AG04450 (cell line): ENCODE data around the gene ITPR1. TPM values are rescaled to one million over a fixed set of nuclear protein-coding genes. Genes with fewer than 3 reads are reported as not detected.

Experiments used
- CTCF ChIA-PET: fragments of 300-600, 350-600 bp; formaldehyde crosslinking; extraction: SDS; loops from one replicate; lab custom pipeline; 2022; ENCODE audit warnings: antibody characterized with exemption, inconsistent platforms; lab: Charles Lee
- POLR2A ChIA-PET: fragments of 350-600 bp; formaldehyde crosslinking; extraction: SDS; loops from one replicate; lab custom pipeline; 2021; ENCODE audit warnings: antibody characterized with exemption, inconsistent platforms; lab: Yijun Ruan, JAX
- DNase-seq: peaks from one replicate; pipeline ENCODE4 v3.0.0-alpha.2; 2011; ENCODE audit warnings: low read depth, low spot score
- H3K27ac ChIP-seq: one replicate; pipeline ENCODE4 v1.5.1; 2012; ENCODE audit warnings: low read depth, low read length, control low read depth
- H3K27me3 ChIP-seq: one replicate; pipeline ENCODE4 v1.6.0; 2012; ENCODE audit warnings: low read length; ENCODE audit not compliant: control insufficient read depth, insufficient read depth
- H3K4me3 ChIP-seq: 2 replicates; pipeline ENCODE4 v1.5.1; 2011; ENCODE audit warnings: mild to moderate bottlenecking, low read depth, low read length, control low read depth
- H3K9me3 ChIP-seq: 2 replicates; pipeline ENCODE4 v1.5.1; 2012; ENCODE audit warnings: low read length; ENCODE audit not compliant: control insufficient read depth, insufficient read depth
- polyA plus RNA-seq: library from polyadenylated mRNA; depleted of rRNA; stranded (reverse); fragments of >200 nt; gene quantifications from 2 replicates; pipeline ENCODE4 v1.2.3, GENCODE V29; 2011
- TF ChIP-seq, protein P1 (sequence below): IDR thresholded peaks from 2 replicates; pipeline ENCODE4 v1.5.1; 2011; ENCODE audit warnings: low read depth, low read length, control low read depth, inconsistent platforms

The ITPR1 gene
- polyA plus RNA-seq, 1 experiment, result 7.4 TPM

DNA sequence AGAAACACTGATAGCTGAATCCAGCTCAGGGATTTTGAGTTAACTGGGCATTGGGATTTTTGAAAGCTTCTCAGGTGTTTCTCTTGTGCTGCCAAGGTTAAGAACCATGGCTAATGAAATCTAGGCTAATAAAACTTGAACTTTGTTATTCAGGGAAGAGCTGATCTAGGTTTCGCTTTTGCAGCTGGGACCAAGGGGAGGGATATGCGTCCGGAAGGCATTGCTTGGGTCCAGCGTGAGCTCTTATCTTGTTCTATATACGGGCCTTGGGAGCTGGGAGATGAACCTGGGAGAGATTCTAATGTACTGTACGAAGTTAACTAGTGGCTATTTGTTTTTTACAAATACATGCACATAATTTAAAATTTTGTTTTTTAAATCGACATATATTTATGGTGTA is 29.8 kb downstream of the ITPR1 start:
- H3K27me3 ChIP-seq, result no peaks in the 10 kb centered on the region
- ChIA-PET POLR2A (interaction anchor here (1.7 kb wide), 1 partner anchor 30 kb away, joined by 5 read pairs; the partner anchor contains the start of gene ITPR1), CTCF (interaction anchor here (1.1 to 1.5 kb wide), 2 partner anchors 111 to 172 kb away, joined by 4 to 5 read pairs; no protein-coding TSS in a partner anchor)
- H3K27ac ChIP-seq, result no peak overlapping the region
- TF ChIP-seq, protein P1, sequence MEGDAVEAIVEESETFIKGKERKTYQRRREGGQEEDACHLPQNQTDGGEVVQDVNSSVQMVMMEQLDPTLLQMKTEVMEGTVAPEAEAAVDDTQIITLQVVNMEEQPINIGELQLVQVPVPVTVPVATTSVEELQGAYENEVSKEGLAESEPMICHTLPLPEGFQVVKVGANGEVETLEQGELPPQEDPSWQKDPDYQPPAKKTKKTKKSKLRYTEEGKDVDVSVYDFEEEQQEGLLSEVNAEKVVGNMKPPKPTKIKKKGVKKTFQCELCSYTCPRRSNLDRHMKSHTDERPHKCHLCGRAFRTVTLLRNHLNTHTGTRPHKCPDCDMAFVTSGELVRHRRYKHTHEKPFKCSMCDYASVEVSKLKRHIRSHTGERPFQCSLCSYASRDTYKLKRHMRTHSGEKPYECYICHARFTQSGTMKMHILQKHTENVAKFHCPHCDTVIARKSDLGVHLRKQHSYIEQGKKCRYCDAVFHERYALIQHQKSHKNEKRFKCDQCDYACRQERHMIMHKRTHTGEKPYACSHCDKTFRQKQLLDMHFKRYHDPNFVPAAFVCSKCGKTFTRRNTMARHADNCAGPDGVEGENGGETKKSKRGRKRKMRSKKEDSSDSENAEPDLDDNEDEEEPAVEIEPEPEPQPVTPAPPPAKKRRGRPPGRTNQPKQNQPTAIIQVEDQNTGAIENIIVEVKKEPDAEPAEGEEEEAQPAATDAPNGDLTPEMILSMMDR, result no peak
- DNase-seq, result no peak
- H3K9me3 ChIP-seq, result no peaks in the 10 kb centered on the region
- H3K4me3 ChIP-seq, result no peak overlapping the region

DNA sequence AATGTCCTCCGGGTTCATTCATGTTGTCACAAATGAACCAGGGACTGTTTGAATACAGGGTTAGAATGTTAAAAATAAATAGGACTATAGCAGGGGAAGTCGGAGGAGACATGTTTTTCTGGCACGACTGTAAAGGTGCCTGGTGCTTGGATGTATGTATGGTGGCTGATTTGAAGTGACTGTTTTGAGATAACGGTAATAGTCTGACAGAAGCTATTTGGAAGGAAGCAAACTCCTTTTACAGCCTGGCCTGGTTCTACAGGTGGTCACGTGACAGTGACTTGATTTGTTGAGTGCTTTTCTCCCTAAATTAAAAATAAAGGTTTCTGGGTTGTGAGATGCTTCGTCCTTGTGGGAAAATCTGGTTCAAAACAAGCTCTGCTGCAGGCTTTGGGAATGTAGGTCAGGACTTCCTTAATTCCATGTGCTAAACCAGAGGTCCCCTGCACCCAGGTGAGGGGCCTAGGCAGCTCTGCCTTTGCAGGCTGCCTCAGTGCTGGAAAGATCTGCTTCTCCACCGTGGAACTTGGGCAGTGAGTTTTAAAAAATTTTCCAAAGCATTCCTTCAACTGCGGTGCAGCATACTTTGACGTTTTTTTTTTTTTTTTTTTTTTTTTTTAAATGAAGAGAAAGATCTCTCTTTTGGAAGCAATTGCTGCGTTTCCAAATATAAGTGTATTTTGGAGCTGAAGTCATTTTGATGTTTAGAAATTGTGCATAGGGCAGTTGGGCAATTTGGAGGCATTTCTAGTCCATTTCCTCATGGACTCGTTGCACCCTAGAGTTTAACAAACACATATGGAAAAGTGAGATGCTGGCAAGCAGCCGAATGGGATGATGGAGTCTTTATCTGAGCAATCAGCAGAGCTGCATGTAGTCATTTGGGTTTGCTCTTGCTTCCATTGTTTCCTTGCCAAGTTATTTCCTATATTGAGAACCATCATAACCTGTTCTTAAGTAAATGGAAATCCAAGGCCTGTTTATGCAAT is 30.9 kb downstream of the ITPR1 start:
- H3K9me3 ChIP-seq, result no peaks in the 10 kb centered on the region
- POLR2A ChIA-PET, result interaction anchor here (0.6 to 0.9 kb wide), 3 partner anchors 31 to 80 kb away, joined by 5 to 9 read pairs (median 8); partner anchors contain the start of gene ITPR1
- no peaks in the 10 kb centered on the region for H3K27me3 ChIP-seq
- no peak for DNase-seq
- no peak overlapping the region for H3K27ac ChIP-seq
- TF ChIP-seq, protein P1, result no peak
- no peak overlapping the region for H3K4me3 ChIP-seq
- CTCF ChIA-PET, result interaction anchor here (1.2 kb wide), 1 partner anchor 110 kb away, joined by 5 read pairs; no protein-coding TSS in a partner anchor

DNA sequence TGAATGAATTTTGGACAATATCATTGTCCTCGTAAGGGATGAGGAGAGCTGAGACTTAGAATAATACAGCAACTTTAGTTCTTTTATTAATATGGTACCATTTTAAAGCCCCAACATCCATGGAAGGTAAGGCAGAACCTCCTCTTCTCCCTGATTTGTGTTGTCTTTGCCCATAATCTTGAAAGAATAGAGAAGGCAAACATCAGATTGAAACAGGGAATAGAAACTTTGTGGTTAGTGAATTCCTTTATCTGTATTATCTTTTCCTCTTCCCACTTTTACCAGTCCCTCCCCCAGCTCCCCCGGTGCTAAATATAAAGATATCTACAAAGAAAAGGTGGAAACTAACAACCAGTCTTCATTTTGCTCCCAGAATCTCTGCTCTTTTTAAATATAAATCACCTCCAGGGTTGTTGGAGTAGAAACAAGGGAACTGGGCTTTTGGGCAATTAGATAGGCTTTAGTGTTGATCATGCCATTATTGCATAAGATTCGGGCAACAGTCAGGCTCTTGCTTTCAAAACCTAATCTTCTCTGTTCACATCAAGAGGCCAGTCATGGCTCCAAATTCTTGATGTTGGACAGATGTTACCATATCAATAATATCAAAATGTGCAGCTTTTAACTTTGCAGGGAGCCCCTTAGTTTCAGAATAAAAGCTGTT is 32.5 kb downstream of the ITPR1 start:
- TF ChIP-seq, protein P1, result no peak
- Histone ChIP-seq H3K9me3 (no peaks in the 10 kb centered on the region), H3K4me3 (no peak overlapping the region), H3K27me3 (no peaks in the 10 kb centered on the region), H3K27ac (no peak overlapping the region)
- POLR2A ChIA-PET, result no interaction called here
- no peak for DNase-seq
- CTCF ChIA-PET, result interaction anchor here (0.6 kb wide), 1 partner anchor 32 kb away, joined by 5 read pairs; no protein-coding TSS in a partner anchor

DNA sequence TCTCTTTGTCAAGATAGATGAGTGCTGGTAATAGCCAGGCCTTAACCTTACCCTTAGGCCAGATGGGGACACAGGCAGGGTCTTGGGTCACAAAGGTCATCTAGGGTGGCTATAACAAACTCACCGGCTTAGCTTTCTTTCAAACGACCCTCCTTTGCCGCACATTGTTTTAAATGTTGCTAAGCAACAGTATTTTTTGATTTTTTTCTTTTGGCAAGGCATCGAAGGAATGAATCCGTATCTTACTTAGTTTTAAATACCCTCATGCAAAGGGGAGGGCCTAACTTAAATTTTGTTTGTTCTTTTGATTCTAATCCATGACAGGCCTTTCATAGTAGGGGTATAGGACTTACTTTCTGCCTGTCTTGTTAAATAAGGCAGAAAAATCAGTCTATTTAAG is 35.2 kb downstream of the ITPR1 start:
- Histone ChIP-seq H3K9me3 (no peaks in the 10 kb centered on the region), H3K4me3 (no peak overlapping the region), H3K27ac (no peak overlapping the region), H3K27me3 (no peaks in the 10 kb centered on the region)
- TF ChIP-seq, protein P1, result no peak
- POLR2A ChIA-PET, result no interaction called here
- CTCF ChIA-PET, result interaction anchor here (1.3 kb wide), 1 partner anchor 177 kb away, joined by 3 read pairs; no protein-coding TSS in a partner anchor
- no peak for DNase-seq
